Measurements from ENCODE around the gene SNAP29. TPM values are rescaled to one million over a fixed set of nuclear protein-coding genes. Genes with fewer than 3 reads are reported as not detected.

SNAP29 gene
- total RNA-seq, 4 donors from 2014 or later: 19.1 to 29.8 (median 22.8) TPM

GRCh38 chr22:20867179-20868024 lies 8.6 kb downstream of the SNAP29 start:
- TF ChIP-seq POLR2A (IDR thresholded peaks at IDR 0.05) (no peak), CTCF (IDR thresholded peaks at IDR 0.05) (no peak), POLR2AphosphoS5 (IDR thresholded peaks at IDR 0.05) (no peak), EP300 (IDR thresholded peaks at IDR 0.05) (no peak)
- Histone ChIP-seq H3K27ac (peak overlapping the region; percentile 78), H3K4me3 (no peak overlapping the region), H3K36me3 (peaks cover 27% of the 10 kb centered on the region), H3K4me1 (peaks cover 39% of the 10 kb centered on the region), H3K27me3 (no peaks in the 10 kb centered on the region), H3K9me3 (no peaks in the 10 kb centered on the region)
- WGBS: 55% methylated on average over 7 of the region's 11 CpGs
- DNase-seq (ENCODE audit: low spot score in 2 of 2): no peak

- Histone ChIP-seq H3K27me3 (no peaks in the 10 kb centered on the region), H3K36me3 (peaks cover 33% of the 10 kb centered on the region), H3K9me3 (no peaks in the 10 kb centered on the region), H3K27ac (peak overlapping the region; percentile 78), H3K4me1 (peaks cover 38% of the 10 kb centered on the region), H3K4me3 (no peak overlapping the region)
- TF ChIP-seq POLR2A (IDR thresholded peaks at IDR 0.05) (no peak), POLR2AphosphoS5 (IDR thresholded peaks at IDR 0.05) (no peak), EP300 (IDR thresholded peaks at IDR 0.05) (no peak), CTCF (IDR thresholded peaks at IDR 0.05) (no peak)
- no peak for DNase-seq (ENCODE audit: low spot score in 2 of 2)
- WGBS: 78% methylated on average over 7 of the region's 7 CpGs
Measured at GRCh38 chr22:20868025-20868962, 9.5 kb downstream of the SNAP29 start.

GRCh38 chr22:20869234-20869633 lies 10.4 kb downstream of the SNAP29 start:
- no peak for DNase-seq (ENCODE audit: low spot score in 2 of 2)
- no peaks in the 10 kb centered on the region for H3K27me3 ChIP-seq
- H3K4me1 ChIP-seq: peaks cover 30% of the 10 kb centered on the region
- peaks cover 34% of the 10 kb centered on the region for H3K36me3 ChIP-seq
- H3K9me3 ChIP-seq: no peaks in the 10 kb centered on the region
- no peak for TF ChIP-seq POLR2AphosphoS5 (IDR thresholded peaks at IDR 0.05)
- no peak for TF ChIP-seq CTCF (IDR thresholded peaks at IDR 0.05)
- TF ChIP-seq POLR2A (IDR thresholded peaks at IDR 0.05): no peak
- TF ChIP-seq EP300 (IDR thresholded peaks at IDR 0.05): no peak
- H3K27ac ChIP-seq: no peak overlapping the region
- 98% methylated on average over 2 of the region's 2 CpGs for WGBS
- H3K4me3 ChIP-seq: no peak overlapping the region

GRCh38 chr22:20873214-20873613 lies 14.4 kb downstream of the SNAP29 start:
- Histone ChIP-seq H3K4me3 (no peak overlapping the region), H3K9me3 (no peaks in the 10 kb centered on the region), H3K4me1 (no peaks in the 10 kb centered on the region), H3K27me3 (no peaks in the 10 kb centered on the region), H3K36me3 (peaks cover 63% of the 10 kb centered on the region), H3K27ac (no peak overlapping the region)
- no peak for DNase-seq (ENCODE audit: low spot score in 2 of 2)
- WGBS: 92% methylated on average over 3 of the region's 3 CpGs
- TF ChIP-seq POLR2AphosphoS5 (IDR thresholded peaks at IDR 0.05) (no peak), POLR2A (IDR thresholded peaks at IDR 0.05) (no peak), CTCF (IDR thresholded peaks at IDR 0.05) (no peak), EP300 (IDR thresholded peaks at IDR 0.05) (no peak)

- H3K9me3 ChIP-seq: no peaks in the 10 kb centered on the region
- no peak overlapping the region for H3K4me3 ChIP-seq
- no peak for DNase-seq (ENCODE audit: low spot score in 2 of 2)
- 73% methylated on average over 1 of the region's 1 CpG for WGBS
- TF ChIP-seq CTCF (IDR thresholded peaks at IDR 0.05) (no peak), POLR2AphosphoS5 (IDR thresholded peaks at IDR 0.05) (no peak), POLR2A (IDR thresholded peaks at IDR 0.05) (no peak), EP300 (IDR thresholded peaks at IDR 0.05) (no peak)
- no peaks in the 10 kb centered on the region for H3K27me3 ChIP-seq
- H3K36me3 ChIP-seq: peaks cover 65% of the 10 kb centered on the region
- H3K4me1 ChIP-seq: no peaks in the 10 kb centered on the region
- no peak overlapping the region for H3K27ac ChIP-seq
Measured at GRCh38 chr22:20875296-20875695, 16.5 kb downstream of the SNAP29 start.

Measured in suprapubic skin (tissue), 4 donors.